Nephron (organoid): ENCODE measurements around the gene TEC.
"Not testable (repeated sequence)": the region's sequence is repeated elsewhere in the genome, so short reads cannot be mapped to it uniquely, and the experiment has no call there.

Experiments used
- H3K27ac Mint-ChIP-seq, 3 experiments: 2 replicates each; pipeline ENCODE4 v1.8.0; 2020; ENCODE audit warnings: mixed read lengths in 3 of 3, mild to moderate bottlenecking in 2 of 3, moderate library complexity in 1 of 3
- H3K27me3 Mint-ChIP-seq: 2 replicates; pipeline ENCODE4 v1.8.0; 2021; ENCODE audit warnings: low read depth, mild to moderate bottlenecking, moderate library complexity, mixed read lengths
- H3K36me3 Mint-ChIP-seq: 2 replicates; pipeline ENCODE4 v1.8.0; 2020; ENCODE audit warnings: low read depth, mixed read lengths
- H3K4me1 Mint-ChIP-seq: 2 replicates; pipeline ENCODE4 v1.8.0; 2020; ENCODE audit warnings: mixed read lengths
- H3K4me3 Mint-ChIP-seq, 3 experiments: 2 replicates each; pipeline ENCODE4 v1.8.0; 2020; ENCODE audit warnings: mild to moderate bottlenecking in 3 of 3, mixed read lengths in 3 of 3, moderate library complexity in 2 of 3
- H3K9me3 Mint-ChIP-seq: 2 replicates; pipeline ENCODE4 v1.8.0; 2020; ENCODE audit warnings: mixed read lengths
- TF ChIP-seq, protein P1 (sequence below), 3 experiments: fragments of 200-600 bp; sonication (generic); IDR thresholded peaks; one replicate each; pipeline ENCODE4 v1.5.0; 2021; ENCODE audit warnings: antibody characterized with exemption in 3 of 3; ENCODE audit not compliant: unreplicated experiment in 3 of 3

TEC gene

DNA sequence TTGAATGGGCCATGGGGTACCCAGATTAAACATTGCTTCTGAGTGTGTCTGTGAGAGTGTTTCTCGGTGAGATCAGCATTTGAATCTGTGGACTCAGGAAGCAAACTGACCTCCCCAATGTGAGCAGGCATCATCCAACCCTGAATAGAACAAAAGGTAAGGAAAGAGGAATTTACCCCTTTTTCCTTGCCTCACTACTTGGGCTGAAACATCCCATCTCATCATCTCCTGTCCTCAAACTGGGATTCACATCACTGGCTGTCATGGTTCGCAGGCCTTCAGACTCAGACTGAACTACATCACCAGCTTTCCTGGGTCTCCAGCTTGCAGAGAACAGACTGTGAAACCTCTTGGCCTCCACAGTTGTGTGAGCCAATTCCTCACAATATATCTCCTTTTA, 47.1 kb downstream of the TEC start:
- Mint-ChIP-seq H3K27me3 (no peaks in the 10 kb centered on the region), H3K9me3 (no peaks in the 10 kb centered on the region), H3K4me1 (no peaks in the 10 kb centered on the region), H3K4me3 (no peak overlapping the region), H3K36me3 (no peaks in the 10 kb centered on the region), H3K27ac (no peak overlapping the region)
- TF ChIP-seq, protein P1, sequence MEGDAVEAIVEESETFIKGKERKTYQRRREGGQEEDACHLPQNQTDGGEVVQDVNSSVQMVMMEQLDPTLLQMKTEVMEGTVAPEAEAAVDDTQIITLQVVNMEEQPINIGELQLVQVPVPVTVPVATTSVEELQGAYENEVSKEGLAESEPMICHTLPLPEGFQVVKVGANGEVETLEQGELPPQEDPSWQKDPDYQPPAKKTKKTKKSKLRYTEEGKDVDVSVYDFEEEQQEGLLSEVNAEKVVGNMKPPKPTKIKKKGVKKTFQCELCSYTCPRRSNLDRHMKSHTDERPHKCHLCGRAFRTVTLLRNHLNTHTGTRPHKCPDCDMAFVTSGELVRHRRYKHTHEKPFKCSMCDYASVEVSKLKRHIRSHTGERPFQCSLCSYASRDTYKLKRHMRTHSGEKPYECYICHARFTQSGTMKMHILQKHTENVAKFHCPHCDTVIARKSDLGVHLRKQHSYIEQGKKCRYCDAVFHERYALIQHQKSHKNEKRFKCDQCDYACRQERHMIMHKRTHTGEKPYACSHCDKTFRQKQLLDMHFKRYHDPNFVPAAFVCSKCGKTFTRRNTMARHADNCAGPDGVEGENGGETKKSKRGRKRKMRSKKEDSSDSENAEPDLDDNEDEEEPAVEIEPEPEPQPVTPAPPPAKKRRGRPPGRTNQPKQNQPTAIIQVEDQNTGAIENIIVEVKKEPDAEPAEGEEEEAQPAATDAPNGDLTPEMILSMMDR (IDR thresholded peaks at IDR 0.05; ENCODE audit: unreplicated experiment in 3 of 3): no peak

DNA sequence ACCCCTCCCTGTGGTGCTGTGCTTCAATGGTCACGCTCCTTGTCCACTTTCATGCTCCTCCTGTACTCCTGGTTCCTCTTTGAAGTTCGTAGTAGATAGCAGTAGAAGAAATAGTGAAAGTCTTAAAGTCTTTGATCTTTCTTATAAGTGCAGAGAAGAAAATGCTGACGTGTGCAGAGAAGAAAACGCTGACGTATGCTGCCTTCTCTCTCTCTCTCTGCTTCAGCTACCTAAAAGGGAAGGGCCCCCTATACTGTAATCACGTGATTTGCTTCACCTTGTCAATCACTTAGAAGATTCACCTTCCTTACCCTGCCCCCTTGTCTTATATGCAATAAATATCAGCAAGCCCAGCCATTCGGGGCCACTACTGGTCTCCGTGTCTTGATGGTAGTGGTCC, 50.2 kb downstream of the TEC start:
- peak overlapping the region in 2 of 3 experiments; percentile 70 to 76 for H3K27ac Mint-ChIP-seq
- not testable (repeated sequence) for H3K4me1 Mint-ChIP-seq, H3K9me3 Mint-ChIP-seq, H3K4me3 Mint-ChIP-seq, H3K27me3 Mint-ChIP-seq, H3K36me3 Mint-ChIP-seq

DNA sequence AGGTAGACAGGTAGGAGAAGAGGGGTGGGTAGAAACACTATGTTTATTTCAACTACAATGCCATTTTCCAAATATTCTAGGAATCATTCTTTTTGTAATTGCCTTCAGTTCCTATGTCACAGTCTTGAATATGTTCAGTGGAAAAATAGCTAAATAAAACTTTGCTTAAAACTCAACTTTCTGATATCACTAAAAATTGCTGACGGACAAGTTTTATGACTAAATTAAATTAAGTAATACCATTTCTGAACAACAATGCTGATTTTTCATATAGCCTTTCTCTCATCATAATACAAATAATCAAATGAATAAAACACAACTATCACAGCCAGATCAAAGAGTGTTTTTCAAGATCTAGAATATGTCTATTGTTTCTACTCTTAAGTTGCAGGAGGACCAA, 53.1 kb downstream of the TEC start:
- H3K4me3 Mint-ChIP-seq: no peak overlapping the region
- H3K4me1 Mint-ChIP-seq: no peaks in the 10 kb centered on the region
- peaks cover 4% of the 10 kb centered on the region for H3K9me3 Mint-ChIP-seq
- TF ChIP-seq, protein P1 (IDR thresholded peaks at IDR 0.05; ENCODE audit: unreplicated experiment in 3 of 3): no peak
- no peak overlapping the region for H3K27ac Mint-ChIP-seq
- H3K36me3 Mint-ChIP-seq: no peaks in the 10 kb centered on the region
- H3K27me3 Mint-ChIP-seq: no peaks in the 10 kb centered on the region

DNA sequence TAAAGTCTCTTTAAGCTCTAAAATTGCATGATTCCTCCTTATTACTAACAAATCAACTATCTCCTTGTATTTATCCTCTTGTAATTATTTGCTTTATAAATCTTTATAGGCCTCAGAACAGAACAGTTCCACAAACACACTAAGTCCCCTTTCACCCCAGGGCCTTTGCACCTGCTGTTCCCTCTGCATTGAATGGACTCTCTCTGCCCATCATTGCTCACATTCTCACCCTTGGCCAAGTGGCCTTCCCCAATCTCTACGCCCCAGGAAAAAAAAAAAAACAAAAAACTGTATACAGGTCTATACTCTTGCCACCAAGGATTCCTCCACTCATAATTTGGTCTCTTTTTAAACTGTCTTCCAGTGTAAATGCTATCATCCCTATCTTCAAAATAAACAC, 53.7 kb downstream of the TEC start:
- no peaks in the 10 kb centered on the region for H3K36me3 Mint-ChIP-seq

DNA sequence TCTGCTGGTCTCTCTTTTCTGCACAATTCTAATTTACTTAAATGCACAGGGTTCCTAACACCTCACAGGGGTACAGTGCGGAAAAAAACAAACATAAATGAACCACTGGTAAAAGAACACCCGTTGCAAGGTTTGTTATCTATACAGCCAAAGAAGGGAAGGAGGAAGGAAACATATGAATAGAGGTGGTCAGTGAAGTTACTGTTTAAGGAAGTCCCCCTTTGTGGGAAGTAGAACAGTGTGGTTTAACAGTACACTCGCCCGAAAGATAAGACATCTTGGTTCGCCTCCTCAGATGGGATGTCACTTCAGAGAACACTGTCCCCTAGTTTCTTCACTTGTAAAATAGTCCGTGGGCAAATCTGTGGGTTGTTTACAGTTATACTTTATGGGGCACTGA, 57.5 kb downstream of the TEC start:
- no peaks in the 10 kb centered on the region for H3K27me3 Mint-ChIP-seq
- TF ChIP-seq, protein P1 (IDR thresholded peaks at IDR 0.05; ENCODE audit: unreplicated experiment in 3 of 3): no peak
- H3K36me3 Mint-ChIP-seq: no peaks in the 10 kb centered on the region
- no peak overlapping the region for H3K27ac Mint-ChIP-seq
- H3K9me3 Mint-ChIP-seq: peaks cover 4% of the 10 kb centered on the region
- H3K4me3 Mint-ChIP-seq: no peak overlapping the region
- H3K4me1 Mint-ChIP-seq: no peaks in the 10 kb centered on the region

More for the DNA sequence above, 53.7 kb downstream of the TEC start:
- TF ChIP-seq, protein P1 (IDR thresholded peaks at IDR 0.05; ENCODE audit: unreplicated experiment in 3 of 3): no peak
- Mint-ChIP-seq H3K4me3 (no peak overlapping the region), H3K27me3 (no peaks in the 10 kb centered on the region), H3K27ac (no peak overlapping the region), H3K4me1 (no peaks in the 10 kb centered on the region), H3K9me3 (peaks cover 4% of the 10 kb centered on the region)

DNA sequence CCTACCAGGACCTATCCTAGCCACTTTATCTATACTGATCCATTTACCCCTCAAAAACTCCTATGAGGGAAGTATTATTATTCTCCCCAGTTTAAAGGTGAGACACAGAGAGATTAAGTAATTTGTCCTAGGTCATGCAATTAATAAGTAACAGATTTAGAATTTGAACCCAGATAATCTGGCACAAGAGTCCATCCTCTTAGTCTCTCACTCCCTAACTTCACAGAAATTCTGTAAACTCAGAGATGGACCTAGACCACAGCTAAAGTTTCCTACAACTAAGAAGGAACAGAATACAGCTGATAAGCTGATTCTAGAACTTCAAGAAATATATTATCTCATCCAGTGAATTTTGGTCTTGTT, 58.7 kb downstream of the TEC start:
- TF ChIP-seq, protein P1 (IDR thresholded peaks at IDR 0.05; ENCODE audit: unreplicated experiment in 3 of 3): no peak
- no peak overlapping the region for H3K4me3 Mint-ChIP-seq
- H3K4me1 Mint-ChIP-seq: no peaks in the 10 kb centered on the region
- peaks cover 4% of the 10 kb centered on the region for H3K9me3 Mint-ChIP-seq
- H3K27me3 Mint-ChIP-seq: no peaks in the 10 kb centered on the region
- H3K36me3 Mint-ChIP-seq: no peaks in the 10 kb centered on the region
- H3K27ac Mint-ChIP-seq: no peak overlapping the region
